Mucosa of descending colon (tissue), 3 donors: ENCODE data around the gene TUNAR. TPM values are rescaled to one million over a fixed set of nuclear protein-coding genes. Genes with fewer than 3 reads are reported as not detected.
A peak's percentile ranks its signal among the peaks of the same experiment; 100 is the strongest.

Experiments
- ATAC-seq: fragments of 200-7000 bp; cut with Tn5 transposase; one replicate; pipeline ENCODE4 v1.9.1; 2020; ENCODE audit warnings: mild to moderate bottlenecking, moderate library complexity
- DNase-seq, 3 donors: peaks; one replicate each; pipeline ENCODE4 v3.0.0-alpha.2; 2020
- H3K36me3 ChIP-seq: fragments of 200-600 bp; one replicate; pipeline ENCODE4 v1.8.0; 2021; ENCODE audit warnings: low read depth, mild to moderate bottlenecking
- H3K4me1 ChIP-seq: fragments of 200-600 bp; one replicate; pipeline ENCODE4 v1.8.0; 2021; ENCODE audit warnings: low read depth, mild to moderate bottlenecking
- H3K4me3 ChIP-seq: fragments of 200-600 bp; one replicate; pipeline ENCODE4 v1.8.0; 2021; ENCODE audit warnings: mild to moderate bottlenecking
- H3K9me3 ChIP-seq: fragments of 200-600 bp; one replicate; pipeline ENCODE4 v1.8.0; 2021; ENCODE audit warnings: mild to moderate bottlenecking
- CTCF ChIP-seq: fragments of 200-600 bp; IDR thresholded peaks from one replicate; pipeline ENCODE4 v1.8.0; 2022; ENCODE audit warnings: antibody characterized with exemption, mild to moderate bottlenecking
- intact Hi-C, 2 donors: fragments of 100-400 bp; cut with DNase I in 1 of 2; cut with micrococcal nuclease in 1 of 2; formaldehyde crosslinking; loops; one replicate each; pipeline versions ENCODE4 v1.11.0 to v1.11.1; 2022; cut with DNase I, micrococcal nuclease
- total RNA-seq, 3 donors: library from RNA; stranded (reverse); fragmentation: NEBNext Ultra II Directional in 2 of 3; extraction: Animal tissue kit (Norgen Biotek cat#: 25700) in 2 of 3; gene quantifications; one replicate each; pipeline versions ENCODE4 v1.2.1 to v1.2.4, GENCODE V29; 2021 to 2023
- donor health status: DM: no; HTN: no; CAD: no; lungs with moderate emphysema.
- donor health status: DM: no; HTN: no; CAD: no.
- donor health status: DM: no; HTN: yes; CAD: no.

Gene TUNAR
- total RNA-seq, 3 donors from 2014 or later, result not detected

- Histone ChIP-seq H3K36me3 (no peaks in the 10 kb centered on the region), H3K9me3 (no peaks in the 10 kb centered on the region), H3K4me1 (no peaks in the 10 kb centered on the region), H3K4me3 (no peak overlapping the region)
- DNase-seq (no peak), ATAC-seq (no peak)
- no peak for TF ChIP-seq CTCF
- intact Hi-C loops, result no loop called here
These were observed 15.5 kb downstream of the TUNAR start for GRCh38 chr14:95892142-95892541.

- H3K36me3 ChIP-seq, result no peaks in the 10 kb centered on the region
- DNase-seq, result peak in 1 of 3 donors; percentile 13
- intact Hi-C loops, result no loop called here
- ATAC-seq, result no peak
- no peaks in the 10 kb centered on the region for H3K9me3 ChIP-seq
- H3K4me3 ChIP-seq, result no peak overlapping the region
- no peaks in the 10 kb centered on the region for H3K4me1 ChIP-seq
- TF ChIP-seq CTCF, result no peak
These were observed 19.1 kb downstream of the TUNAR start for GRCh38 chr14:95895720-95896119.

GRCh38 chr14:95896498-95897135 is 20.0 kb downstream of the TUNAR start:
- Histone ChIP-seq H3K9me3 (no peaks in the 10 kb centered on the region), H3K36me3 (no peaks in the 10 kb centered on the region), H3K4me3 (no peak overlapping the region), H3K4me1 (no peaks in the 10 kb centered on the region)
- DNase-seq (no peak), ATAC-seq (no peak)
- intact Hi-C loops, result no loop called here
- no peak for TF ChIP-seq CTCF

- no peak for TF ChIP-seq CTCF
- H3K4me3 ChIP-seq, result no peak overlapping the region
- intact Hi-C loops, result no loop called here
- H3K4me1 ChIP-seq, result no peaks in the 10 kb centered on the region
- H3K9me3 ChIP-seq, result no peaks in the 10 kb centered on the region
- H3K36me3 ChIP-seq, result no peaks in the 10 kb centered on the region
- no peak for ATAC-seq
- DNase-seq, result no peak
These were observed 20.6 kb downstream of the TUNAR start for GRCh38 chr14:95897280-95897679.

GRCh38 chr14:95901054-95901453 is 24.4 kb downstream of the TUNAR start:
- Histone ChIP-seq H3K4me1 (no peaks in the 10 kb centered on the region), H3K36me3 (no peaks in the 10 kb centered on the region), H3K4me3 (no peak overlapping the region), H3K9me3 (no peaks in the 10 kb centered on the region)
- DNase-seq (no peak), ATAC-seq (no peak)
- intact Hi-C loops, result no loop called here
- TF ChIP-seq CTCF, result no peak
